GM12874 (cell line): Measurements from ENCODE around the gene GNAT1.

Experiments used
- TF ChIP-seq, protein P1 (sequence below): IDR thresholded peaks from 2 replicates; pipeline ENCODE4 v1.5.1; 2011; ENCODE audit warnings: low read depth, mild to moderate bottlenecking, control low read depth, low read length, moderate library complexity; ENCODE audit not compliant: insufficient read depth

The GNAT1 gene

DNA sequence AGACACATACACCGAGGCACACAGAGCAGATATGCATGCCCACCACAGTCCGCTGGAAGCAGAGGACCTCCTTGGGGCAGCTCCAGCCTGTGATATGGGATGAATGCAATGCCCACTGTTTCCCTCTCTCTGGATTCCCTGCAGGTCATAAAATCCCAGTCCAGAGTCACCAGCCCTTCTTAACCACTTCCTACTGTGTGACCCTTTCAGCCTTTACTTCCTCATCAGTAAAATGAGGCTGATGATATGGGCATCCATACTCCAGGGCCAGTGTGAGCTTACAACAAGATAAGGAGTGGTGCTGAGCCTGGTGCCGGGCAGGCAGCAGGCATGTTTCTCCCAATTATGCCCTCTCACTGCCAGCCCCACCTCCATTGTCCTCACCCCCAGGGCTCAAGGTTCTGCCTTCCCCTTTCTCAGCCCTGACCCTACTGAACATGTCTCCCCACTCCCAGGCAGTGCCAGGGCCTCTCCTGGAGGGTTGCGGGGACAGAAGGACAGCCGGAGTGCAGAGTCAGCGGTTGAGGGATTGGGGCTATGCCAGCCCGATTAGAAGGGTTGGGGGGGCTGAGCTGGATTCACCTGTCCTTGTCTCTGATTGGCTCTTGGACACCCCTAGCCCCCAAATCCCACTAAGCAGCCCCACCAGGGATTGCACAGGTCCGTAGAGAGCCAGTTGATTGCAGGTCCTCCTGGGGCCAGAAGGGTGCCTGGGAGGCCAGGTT lies at the start of gene GNAT1:
Gene GNAT1 (plus strand): TSS at position 675 of the 725 bp plus-strand sequence. CDS start 116 bp downstream, outside the sequence.
- TF ChIP-seq, protein P1, sequence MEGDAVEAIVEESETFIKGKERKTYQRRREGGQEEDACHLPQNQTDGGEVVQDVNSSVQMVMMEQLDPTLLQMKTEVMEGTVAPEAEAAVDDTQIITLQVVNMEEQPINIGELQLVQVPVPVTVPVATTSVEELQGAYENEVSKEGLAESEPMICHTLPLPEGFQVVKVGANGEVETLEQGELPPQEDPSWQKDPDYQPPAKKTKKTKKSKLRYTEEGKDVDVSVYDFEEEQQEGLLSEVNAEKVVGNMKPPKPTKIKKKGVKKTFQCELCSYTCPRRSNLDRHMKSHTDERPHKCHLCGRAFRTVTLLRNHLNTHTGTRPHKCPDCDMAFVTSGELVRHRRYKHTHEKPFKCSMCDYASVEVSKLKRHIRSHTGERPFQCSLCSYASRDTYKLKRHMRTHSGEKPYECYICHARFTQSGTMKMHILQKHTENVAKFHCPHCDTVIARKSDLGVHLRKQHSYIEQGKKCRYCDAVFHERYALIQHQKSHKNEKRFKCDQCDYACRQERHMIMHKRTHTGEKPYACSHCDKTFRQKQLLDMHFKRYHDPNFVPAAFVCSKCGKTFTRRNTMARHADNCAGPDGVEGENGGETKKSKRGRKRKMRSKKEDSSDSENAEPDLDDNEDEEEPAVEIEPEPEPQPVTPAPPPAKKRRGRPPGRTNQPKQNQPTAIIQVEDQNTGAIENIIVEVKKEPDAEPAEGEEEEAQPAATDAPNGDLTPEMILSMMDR, result no peak

DNA sequence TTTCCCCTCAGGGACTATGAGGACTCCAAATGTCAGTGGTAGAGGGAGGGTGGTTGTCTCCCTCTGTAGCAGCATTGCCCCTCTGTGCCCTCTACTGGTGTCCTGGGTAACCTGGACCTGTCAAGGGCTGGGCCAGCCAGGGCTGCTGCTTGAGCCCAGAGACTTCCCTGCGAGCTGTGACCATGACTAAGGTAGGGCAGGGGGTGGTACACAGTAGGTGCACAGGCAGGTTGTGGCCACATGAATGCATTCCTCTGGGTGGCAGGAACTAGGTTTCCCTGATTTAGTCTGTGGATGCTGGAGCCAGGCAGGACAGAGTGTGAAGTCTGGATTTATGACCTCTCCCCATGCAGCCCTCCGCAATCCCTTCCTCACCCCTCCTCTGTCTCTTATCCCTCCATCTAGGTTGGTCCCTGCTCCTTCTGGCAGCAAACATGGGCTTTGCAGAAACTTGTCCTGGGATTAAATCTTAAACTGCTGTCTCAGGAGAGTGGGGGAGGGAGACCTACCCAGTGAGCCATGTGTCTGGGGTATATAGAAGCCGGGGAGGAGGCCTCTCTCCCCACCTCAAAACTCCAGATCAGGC lies 45.0 kb upstream of the GNAT1 start:
- TF ChIP-seq, protein P1, result no peak

DNA sequence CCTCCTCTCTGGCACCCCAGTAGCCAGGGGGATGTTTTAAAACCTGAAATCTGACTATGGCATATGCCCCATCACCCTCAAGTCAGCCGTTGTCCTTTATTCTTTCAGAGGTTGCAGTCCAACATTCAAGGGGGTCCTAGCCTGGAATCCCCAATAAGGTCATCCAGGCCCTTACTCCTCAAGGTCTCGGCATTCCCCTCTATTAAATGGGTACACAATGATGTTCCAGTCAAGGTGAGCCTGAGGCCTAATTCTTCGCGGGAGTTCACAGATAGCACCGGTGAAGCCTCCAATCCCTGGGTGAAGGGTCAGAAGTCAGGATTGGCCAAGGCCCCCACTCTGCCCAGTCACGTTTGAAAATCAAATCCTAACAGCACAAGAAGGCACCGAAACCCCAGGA lies 44.4 kb upstream of the GNAT1 start:
- TF ChIP-seq, protein P1, result no peak

DNA sequence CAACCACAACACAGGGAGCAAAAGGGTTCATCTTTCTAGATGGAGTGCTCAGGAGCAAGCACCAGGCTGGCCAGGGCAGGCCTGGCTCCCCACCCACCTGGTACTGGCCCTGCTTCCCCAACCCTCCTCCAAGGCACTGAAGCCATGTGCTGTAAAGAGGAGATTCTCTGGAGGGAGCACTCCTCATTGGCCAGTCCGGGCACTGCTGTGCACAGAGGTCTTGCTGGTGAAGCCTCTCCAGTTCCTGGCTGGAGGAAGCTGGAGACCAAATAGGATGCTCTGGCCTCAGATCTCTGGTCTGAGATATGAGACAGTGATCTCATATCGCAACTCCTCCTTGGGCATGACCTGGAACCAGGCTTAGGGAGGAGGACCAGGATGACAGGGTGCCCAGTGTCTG lies 44.0 kb upstream of the GNAT1 start:
- TF ChIP-seq, protein P1, result no peak

DNA sequence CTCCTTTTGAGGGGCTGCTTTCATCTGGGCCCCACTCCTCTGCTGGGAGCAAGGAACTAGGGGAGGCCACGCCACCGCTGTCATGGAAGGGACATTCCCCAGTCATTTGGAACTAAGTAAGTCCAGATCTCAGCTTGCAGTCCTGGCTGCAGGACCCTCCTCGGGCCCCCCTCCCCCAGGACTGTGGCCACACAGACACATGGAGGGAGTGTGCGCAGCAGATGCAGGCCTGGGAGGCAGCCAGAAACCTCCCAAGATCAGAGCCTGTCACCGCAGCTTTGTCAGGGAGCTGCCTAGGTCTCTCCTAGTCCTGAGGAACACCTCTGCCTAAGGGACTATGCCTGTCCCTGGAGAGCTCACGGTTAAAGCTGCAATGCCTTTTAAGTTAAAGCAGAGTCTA lies 43.5 kb upstream of the GNAT1 start:
- TF ChIP-seq, protein P1, result no peak

DNA sequence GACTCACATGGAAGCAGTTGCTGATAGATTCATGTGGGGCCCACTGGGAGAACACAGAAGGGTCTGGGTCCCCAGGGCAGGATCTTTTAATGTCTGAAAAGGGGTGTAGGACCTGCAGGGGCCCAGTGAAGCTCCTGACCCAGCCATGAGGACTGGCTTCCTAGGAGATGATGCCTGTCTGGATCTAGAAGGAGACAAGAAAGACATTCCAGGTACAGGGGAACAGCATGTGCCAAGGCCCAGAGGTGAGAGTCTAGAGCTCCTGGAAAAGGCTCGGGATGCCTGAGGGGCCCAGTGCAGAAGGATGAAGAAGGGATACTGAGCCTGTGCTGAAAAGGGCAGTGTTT lies 41.0 kb upstream of the GNAT1 start:
- TF ChIP-seq, protein P1, result no peak

DNA sequence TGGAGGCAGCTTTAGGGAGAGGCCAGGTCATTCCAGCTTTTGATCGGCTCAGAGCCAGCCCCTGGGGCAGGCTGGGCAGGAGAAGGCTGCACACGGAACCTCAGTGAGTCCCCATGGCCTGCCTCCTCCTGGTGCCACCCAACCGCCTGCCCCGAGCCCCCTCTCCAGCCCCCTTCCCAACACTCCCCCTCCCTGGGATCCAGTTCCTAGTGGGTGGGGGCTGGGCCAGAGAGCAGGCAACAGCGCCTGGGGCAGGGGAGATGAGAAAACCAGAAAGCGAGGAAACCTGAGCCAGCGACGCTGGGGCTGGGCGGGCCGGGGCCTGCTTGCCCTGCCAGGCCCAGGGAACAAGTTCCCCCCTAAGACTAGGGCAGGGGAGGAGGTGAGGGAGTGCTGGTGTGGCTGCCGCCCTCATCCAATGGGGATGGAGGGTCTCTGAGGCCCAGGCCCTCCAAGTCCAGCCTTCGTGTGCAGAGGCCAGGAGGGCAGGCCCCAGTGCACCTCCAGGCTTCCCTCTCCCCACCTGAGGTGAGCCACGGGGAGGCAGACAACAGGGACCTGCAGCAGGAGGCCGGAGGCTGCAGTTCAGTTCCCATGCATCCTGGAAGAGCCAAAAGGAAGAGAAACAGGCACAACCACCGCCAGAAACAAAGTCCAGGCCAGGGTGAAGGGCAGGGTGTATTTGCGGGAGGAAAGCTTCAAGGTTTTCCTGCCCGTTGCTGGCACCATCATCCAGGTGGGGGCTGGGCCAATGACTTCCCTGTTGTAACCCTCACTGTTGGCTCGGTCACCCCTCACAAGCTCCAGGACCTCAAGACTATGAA lies 40.3 kb upstream of the GNAT1 start:
- TF ChIP-seq, protein P1, result no peak
